Left kidney (tissue), 2 donors: ENCODE results near the gene ICAM5. TPM values are rescaled to one million over a fixed set of nuclear protein-coding genes. Genes with fewer than 3 reads are reported as not detected.

ENCODE experiments used
- DNase-seq: peaks from one replicate; pipeline ENCODE4 v3.0.0-alpha.2; 2013
- polyA plus RNA-seq: library from polyadenylated mRNA; unstranded; fragments of 120-200 nt; gene quantifications from one replicate; pipeline ENCODE4 v1.2.1, GENCODE V29; 2013; ENCODE audit not compliant: insufficient read length

Gene ICAM5
- polyA plus RNA-seq, 1 donor, result 0.08 TPM

GRCh38 chr19:10339977-10340376, 50.2 kb downstream of the ICAM5 start:
- no peak for DNase-seq

DNA sequence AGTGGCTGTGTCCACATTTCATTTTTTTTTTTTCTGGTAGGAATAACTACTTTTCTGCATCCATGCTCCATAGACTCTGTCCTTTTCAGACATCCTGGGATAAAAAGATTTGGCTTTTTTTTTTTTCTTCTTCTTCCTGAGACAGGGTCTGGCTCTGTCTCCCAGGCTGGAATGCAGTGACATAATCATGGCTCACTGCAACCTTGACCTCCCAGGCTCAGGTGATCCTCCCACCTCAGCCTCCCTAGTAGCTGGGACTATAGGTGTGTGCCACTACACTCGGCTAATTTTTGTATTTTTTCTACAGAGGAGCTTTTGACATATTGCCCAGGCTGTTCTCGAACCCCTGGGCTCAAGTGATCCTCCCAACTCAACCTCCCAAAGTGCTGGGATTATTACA, 53.7 kb downstream of the ICAM5 start:
- no peak for DNase-seq

DNA sequence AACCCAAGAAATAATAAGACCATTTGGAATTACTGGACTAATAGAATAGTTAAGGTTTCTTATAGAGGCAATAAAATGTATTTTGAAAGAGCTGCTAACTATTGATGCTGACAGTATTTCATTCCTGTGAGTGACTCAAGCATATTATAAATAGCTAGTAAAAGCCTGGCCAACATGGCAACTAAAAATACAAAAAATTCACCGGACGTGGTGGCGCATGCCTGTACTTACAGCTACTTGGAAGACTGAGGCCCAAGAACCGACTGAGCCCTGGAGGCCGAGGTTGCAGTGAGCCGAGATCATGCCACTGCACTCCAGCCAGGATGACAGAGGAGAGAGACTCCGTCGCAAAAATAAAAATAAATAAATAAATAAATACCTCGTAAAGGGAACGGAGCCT, 55.0 kb downstream of the ICAM5 start:
- no peak for DNase-seq

Other genes starting within 250 kb of the ICAM5 start
- gene SHFL, start 203.6 kb upstream of the ICAM5 start, polyA plus RNA-seq, result 23.2 TPM
- 1.4 TPM for gene ANGPTL6, start 187.3 kb upstream of the ICAM5 start, polyA plus RNA-seq
- 28.4 TPM for gene PPAN, start 183.6 kb upstream of the ICAM5 start, polyA plus RNA-seq
- 12.7 TPM for gene P2RY11, start 178.3 kb upstream of the ICAM5 start, polyA plus RNA-seq
- 201 TPM for gene EIF3G, start 170.1 kb upstream of the ICAM5 start, polyA plus RNA-seq
- gene DNMT1, start 95.0 kb upstream of the ICAM5 start, polyA plus RNA-seq, result 160 TPM
- 11.9 TPM for gene S1PR2, start 58.6 kb upstream of the ICAM5 start, polyA plus RNA-seq
- 34.2 TPM for gene MRPL4, start 37.7 kb upstream of the ICAM5 start, polyA plus RNA-seq
- 4.7 TPM for gene ICAM1, start 18.8 kb upstream of the ICAM5 start, polyA plus RNA-seq
- 0.37 TPM for gene ICAM4, start 3.0 kb upstream of the ICAM5 start, polyA plus RNA-seq
- gene ZGLP1, start 19.9 kb downstream of the ICAM5 start, polyA plus RNA-seq, result 7.1 TPM
- 14.3 TPM for gene FDX2, start 26.1 kb downstream of the ICAM5 start, polyA plus RNA-seq
- gene RAVER1, start 43.6 kb downstream of the ICAM5 start, polyA plus RNA-seq, result 25.4 TPM
- gene ICAM3, start 49.7 kb downstream of the ICAM5 start, polyA plus RNA-seq, result 8.1 TPM
- gene TYK2, start 90.6 kb downstream of the ICAM5 start, polyA plus RNA-seq, result 133 TPM
- 141 TPM for gene CDC37, start 113.6 kb downstream of the ICAM5 start, polyA plus RNA-seq
- gene PDE4A, start 130.6 kb downstream of the ICAM5 start, polyA plus RNA-seq, result 1.5 TPM
- 74.0 TPM for gene KEAP1, start 213.4 kb downstream of the ICAM5 start, polyA plus RNA-seq
- 0.57 TPM for gene S1PR5, start 227.5 kb downstream of the ICAM5 start, polyA plus RNA-seq